Upper lobe of right lung (tissue), 1 donor: ENCODE results near the gene PRR18. TPM values are rescaled to one million over a fixed set of nuclear protein-coding genes. Genes with fewer than 3 reads are reported as not detected.

Experiments used
- ATAC-seq: fragments of 200-7000 bp; cut with Tn5 transposase; one replicate; pipeline ENCODE4 v1.9.1; 2020; ENCODE audit warnings: mild to moderate bottlenecking, moderate library complexity
- DNase-seq: peaks from one replicate; pipeline ENCODE4 v3.0.0-alpha.2; 2020
- H3K27ac ChIP-seq: fragments of 200-600 bp; one replicate; pipeline ENCODE4 v1.8.0; 2022
- H3K27me3 ChIP-seq: fragments of 200-600 bp; one replicate; pipeline ENCODE4 v1.8.0; 2022; ENCODE audit warnings: mild to moderate bottlenecking
- H3K36me3 ChIP-seq: fragments of 200-600 bp; one replicate; pipeline ENCODE4 v1.8.0; 2022
- H3K4me1 ChIP-seq: fragments of 200-600 bp; one replicate; pipeline ENCODE4 v1.8.0; 2022
- H3K4me3 ChIP-seq: fragments of 200-600 bp; one replicate; pipeline ENCODE4 v1.8.0; 2022; ENCODE audit warnings: mild to moderate bottlenecking
- H3K9me3 ChIP-seq: fragments of 200-600 bp; one replicate; pipeline ENCODE4 v1.8.0; 2022
- CTCF ChIP-seq: fragments of 200-600 bp; IDR thresholded peaks from one replicate; pipeline ENCODE4 v1.8.0; 2022; ENCODE audit warnings: antibody characterized with exemption
- intact Hi-C: fragments of 100-400 bp; cut with DNase I; formaldehyde crosslinking; loops from one replicate; pipeline ENCODE4 v1.11.0; 2022
- total RNA-seq: library from RNA; stranded (reverse); fragmentation: NEBNext Ultra II Directional; extraction: Animal tissue kit (Norgen Biotek cat#: 25700); gene quantifications from one replicate; pipeline ENCODE4 v1.2.1, GENCODE V29; 2021
- donor health status: DM: no; HTN: yes; CAD: no; lungs with severe emphysema.

Gene PRR18
- total RNA-seq, 1 donor from 2014 or later, result not detected

GRCh38 chr6:166318227-166318626, 10.0 kb upstream of the PRR18 start:
- intact Hi-C loops, result no loop called here
- Histone ChIP-seq H3K27ac (no peak overlapping the region), H3K4me3 (no peak overlapping the region), H3K9me3 (no peaks in the 10 kb centered on the region), H3K27me3 (no peaks in the 10 kb centered on the region), H3K36me3 (peaks cover 38% of the 10 kb centered on the region), H3K4me1 (no peaks in the 10 kb centered on the region)
- DNase-seq (no peak), ATAC-seq (peak; percentile 24)
- no peak for TF ChIP-seq CTCF

GRCh38 chr6:166317261-166318212, 9.3 kb upstream of the PRR18 start:
- no peak for TF ChIP-seq CTCF
- Histone ChIP-seq H3K27me3 (no peaks in the 10 kb centered on the region), H3K27ac (no peak overlapping the region), H3K4me3 (no peak overlapping the region), H3K4me1 (no peaks in the 10 kb centered on the region), H3K36me3 (peaks cover 31% of the 10 kb centered on the region), H3K9me3 (no peaks in the 10 kb centered on the region)
- ATAC-seq (peak; percentile 12), DNase-seq (no peak)
- intact Hi-C loops, result no loop called here

- no peaks in the 10 kb centered on the region for H3K9me3 ChIP-seq
- H3K27ac ChIP-seq, result no peak overlapping the region
- no peak overlapping the region for H3K4me3 ChIP-seq
- intact Hi-C loops, result no loop called here
- H3K27me3 ChIP-seq, result no peaks in the 10 kb centered on the region
- peaks cover 10% of the 10 kb centered on the region for H3K36me3 ChIP-seq
- TF ChIP-seq CTCF, result no peak
- DNase-seq (no peak), ATAC-seq (no peak)
- H3K4me1 ChIP-seq, result no peaks in the 10 kb centered on the region
Observed at GRCh38 chr6:166315436-166315835, 7.2 kb upstream of the PRR18 start.

GRCh38 chr6:166314454-166314853, 6.3 kb upstream of the PRR18 start:
- Histone ChIP-seq H3K27ac (no peak overlapping the region), H3K4me1 (no peaks in the 10 kb centered on the region), H3K9me3 (no peaks in the 10 kb centered on the region), H3K4me3 (no peak overlapping the region), H3K27me3 (peaks cover under 1% of the 10 kb centered on the region), H3K36me3 (peaks cover 3% of the 10 kb centered on the region)
- no peak for DNase-seq
- no peak for TF ChIP-seq CTCF
- ATAC-seq, result no peak
- intact Hi-C loops, result no loop called here

- peaks cover 2% of the 10 kb centered on the region for H3K4me1 ChIP-seq
- intact Hi-C loops, result no loop called here
- no peaks in the 10 kb centered on the region for H3K36me3 ChIP-seq
- peak; percentile 61 for TF ChIP-seq CTCF
- DNase-seq, result no peak
- H3K9me3 ChIP-seq, result no peaks in the 10 kb centered on the region
- H3K27ac ChIP-seq, result no peak overlapping the region
- H3K4me3 ChIP-seq, result no peak overlapping the region
- peaks cover 9% of the 10 kb centered on the region for H3K27me3 ChIP-seq
- peak; percentile 91 for ATAC-seq
Observed at GRCh38 chr6:166313255-166314070, 5.3 kb upstream of the PRR18 start.
